ENCODE results near the gene SERAC1. TPM values are rescaled to one million over a fixed set of nuclear protein-coding genes. Genes with fewer than 3 reads are reported as not detected.
"Not testable (repeated sequence)": the region's sequence is repeated elsewhere in the genome, so short reads cannot be mapped to it uniquely, and the experiment has no call there.

The SERAC1 gene
- total RNA-seq, 1 donor from 2014 or later = 9.3 TPM

DNA sequence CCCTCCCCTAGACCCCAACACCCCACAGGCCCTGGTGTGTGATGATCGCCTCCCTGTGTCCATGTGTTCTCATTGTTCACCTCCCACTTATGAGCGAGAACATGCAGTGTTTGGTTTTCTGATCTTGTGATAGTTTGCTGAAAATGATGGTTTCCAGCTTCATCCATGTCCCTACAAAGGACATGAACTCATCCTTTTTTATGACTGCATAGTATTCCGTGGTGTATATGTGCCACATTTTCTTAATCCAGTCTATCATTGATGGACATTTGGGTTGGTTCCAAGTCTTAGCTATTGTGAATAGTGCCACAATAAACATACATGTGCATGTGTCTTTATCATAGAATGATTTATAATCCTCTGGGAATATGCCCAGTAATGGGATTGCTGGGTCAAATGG lies 9.7 kb upstream of the SERAC1 start:
- peaks cover 36% of the 10 kb centered on the region for H3K36me3 Mint-ChIP-seq (ENCODE audit: low read depth, unreplicated experiment)
- H3K79me2 ChIP-seq (ENCODE audit: insufficient read depth, low read length); FAIRE-seq: not testable (repeated sequence)

GRCh38 chr6:158175111-158175510 lies 7.0 kb upstream of the SERAC1 start:
- TF ChIP-seq, protein P1, sequence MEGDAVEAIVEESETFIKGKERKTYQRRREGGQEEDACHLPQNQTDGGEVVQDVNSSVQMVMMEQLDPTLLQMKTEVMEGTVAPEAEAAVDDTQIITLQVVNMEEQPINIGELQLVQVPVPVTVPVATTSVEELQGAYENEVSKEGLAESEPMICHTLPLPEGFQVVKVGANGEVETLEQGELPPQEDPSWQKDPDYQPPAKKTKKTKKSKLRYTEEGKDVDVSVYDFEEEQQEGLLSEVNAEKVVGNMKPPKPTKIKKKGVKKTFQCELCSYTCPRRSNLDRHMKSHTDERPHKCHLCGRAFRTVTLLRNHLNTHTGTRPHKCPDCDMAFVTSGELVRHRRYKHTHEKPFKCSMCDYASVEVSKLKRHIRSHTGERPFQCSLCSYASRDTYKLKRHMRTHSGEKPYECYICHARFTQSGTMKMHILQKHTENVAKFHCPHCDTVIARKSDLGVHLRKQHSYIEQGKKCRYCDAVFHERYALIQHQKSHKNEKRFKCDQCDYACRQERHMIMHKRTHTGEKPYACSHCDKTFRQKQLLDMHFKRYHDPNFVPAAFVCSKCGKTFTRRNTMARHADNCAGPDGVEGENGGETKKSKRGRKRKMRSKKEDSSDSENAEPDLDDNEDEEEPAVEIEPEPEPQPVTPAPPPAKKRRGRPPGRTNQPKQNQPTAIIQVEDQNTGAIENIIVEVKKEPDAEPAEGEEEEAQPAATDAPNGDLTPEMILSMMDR (IDR thresholded peaks at IDR 0.05; ENCODE audit: insufficient read depth, low read depth, low read length) = no peak
- TF ChIP-seq EZH2 (IDR thresholded peaks at IDR 0.05; ENCODE audit: insufficient read depth, low read length) = no peak
- Mint-ChIP-seq H3K9me3 (ENCODE audit: unreplicated experiment) (peaks cover 6% of the 10 kb centered on the region), H3K27ac (ENCODE audit: unreplicated experiment) (no peak overlapping the region), H3K4me1 (ENCODE audit: low read depth, unreplicated experiment) (peaks cover 40% of the 10 kb centered on the region), H3K27me3 (ENCODE audit: low read depth, unreplicated experiment) (no peaks in the 10 kb centered on the region), H3K36me3 (ENCODE audit: low read depth, unreplicated experiment) (peaks cover 23% of the 10 kb centered on the region), H3K4me3 (ENCODE audit: unreplicated experiment) (no peak overlapping the region)
- Histone ChIP-seq H2AFZ (ENCODE audit: low read depth, low read length) (no peak overlapping the region), H3K4me2 (ENCODE audit: low read length) (peak overlapping the region; percentile 52), H3K27ac (ENCODE audit: low read depth, low read length) (no peak overlapping the region), H3K4me3 (ENCODE audit: insufficient read depth, low read depth, low read length) (no peak overlapping the region), H3K36me3 (ENCODE audit: insufficient read depth, low read length) (no peaks in the 10 kb centered on the region), H3K9me3 (ENCODE audit: insufficient read depth, low read depth, low read length) (no peaks in the 10 kb centered on the region), H3K79me2 (ENCODE audit: insufficient read depth, low read length) (peaks cover 5% of the 10 kb centered on the region), H3K4me1 (ENCODE audit: insufficient read depth, low read length) (peaks cover 31% of the 10 kb centered on the region), H3K9ac (ENCODE audit: low read length) (peak overlapping the region; percentile 28), H4K20me1 (ENCODE audit: insufficient read depth, low read length) (no peaks in the 10 kb centered on the region), H3K27me3 (ENCODE audit: insufficient read depth, low read length) (no peaks in the 10 kb centered on the region)
- no peak for DNase-seq (ENCODE audit: low read depth)
- no peak for FAIRE-seq

More for the DNA sequence above, 9.7 kb upstream of the SERAC1 start:
- DNase-seq (ENCODE audit: low read depth); H2AFZ ChIP-seq (ENCODE audit: low read depth, low read length); H3K9me3 Mint-ChIP-seq (ENCODE audit: unreplicated experiment); H3K4me2 ChIP-seq (ENCODE audit: low read length); H3K9me3 ChIP-seq (ENCODE audit: insufficient read depth, low read depth, low read length); H4K20me1 ChIP-seq (ENCODE audit: insufficient read depth, low read length); H3K36me3 ChIP-seq (ENCODE audit: insufficient read depth, low read length); H3K4me3 Mint-ChIP-seq (ENCODE audit: unreplicated experiment); H3K27me3 ChIP-seq (ENCODE audit: insufficient read depth, low read length); H3K27ac ChIP-seq (ENCODE audit: low read depth, low read length); H3K27me3 Mint-ChIP-seq (ENCODE audit: low read depth, unreplicated experiment); H3K9ac ChIP-seq (ENCODE audit: low read length); H3K27ac Mint-ChIP-seq (ENCODE audit: unreplicated experiment); H3K4me3 ChIP-seq (ENCODE audit: insufficient read depth, low read depth, low read length): not testable (repeated sequence)
- H3K4me1 ChIP-seq (ENCODE audit: insufficient read depth, low read length) = peaks cover 15% of the 10 kb centered on the region
- H3K4me1 Mint-ChIP-seq (ENCODE audit: low read depth, unreplicated experiment) = peaks cover 19% of the 10 kb centered on the region

GRCh38 chr6:158174514-158174913 lies 6.5 kb upstream of the SERAC1 start:
- Histone ChIP-seq H3K27me3 (ENCODE audit: insufficient read depth, low read length) (no peaks in the 10 kb centered on the region), H3K9ac (ENCODE audit: low read length) (peak overlapping the region; percentile 28), H3K4me3 (ENCODE audit: insufficient read depth, low read depth, low read length) (no peak overlapping the region), H3K79me2 (ENCODE audit: insufficient read depth, low read length) (peaks cover 5% of the 10 kb centered on the region), H3K4me1 (ENCODE audit: insufficient read depth, low read length) (peaks cover 36% of the 10 kb centered on the region), H3K4me2 (ENCODE audit: low read length) (peak overlapping the region; percentile 52), H4K20me1 (ENCODE audit: insufficient read depth, low read length) (no peaks in the 10 kb centered on the region), H3K36me3 (ENCODE audit: insufficient read depth, low read length) (no peaks in the 10 kb centered on the region), H3K9me3 (ENCODE audit: insufficient read depth, low read depth, low read length) (no peaks in the 10 kb centered on the region), H2AFZ (ENCODE audit: low read depth, low read length) (no peak overlapping the region), H3K27ac (ENCODE audit: low read depth, low read length) (peak overlapping the region; percentile 50)
- Mint-ChIP-seq H3K4me1 (ENCODE audit: low read depth, unreplicated experiment) (peaks cover 40% of the 10 kb centered on the region), H3K27me3 (ENCODE audit: low read depth, unreplicated experiment) (no peaks in the 10 kb centered on the region), H3K9me3 (ENCODE audit: unreplicated experiment) (peaks cover 4% of the 10 kb centered on the region), H3K27ac (ENCODE audit: unreplicated experiment) (no peak overlapping the region), H3K4me3 (ENCODE audit: unreplicated experiment) (no peak overlapping the region), H3K36me3 (ENCODE audit: low read depth, unreplicated experiment) (peaks cover 18% of the 10 kb centered on the region)
- FAIRE-seq (peak; percentile 74), DNase-seq (ENCODE audit: low read depth) (peak; percentile 96)
- no peak for TF ChIP-seq EZH2 (IDR thresholded peaks at IDR 0.05; ENCODE audit: insufficient read depth, low read length)
- TF ChIP-seq, protein P1 (IDR thresholded peaks at IDR 0.05; ENCODE audit: insufficient read depth, low read depth, low read length) = no peak

All from astrocyte (in vitro differentiated cells and primary cell).